Measurements from ENCODE around the gene HTR6. TPM values are rescaled to one million over a fixed set of nuclear protein-coding genes. Genes with fewer than 3 reads are reported as not detected.

The HTR6 gene
- total RNA-seq, 2 experiments from 2014 or later, result not detected

DNA sequence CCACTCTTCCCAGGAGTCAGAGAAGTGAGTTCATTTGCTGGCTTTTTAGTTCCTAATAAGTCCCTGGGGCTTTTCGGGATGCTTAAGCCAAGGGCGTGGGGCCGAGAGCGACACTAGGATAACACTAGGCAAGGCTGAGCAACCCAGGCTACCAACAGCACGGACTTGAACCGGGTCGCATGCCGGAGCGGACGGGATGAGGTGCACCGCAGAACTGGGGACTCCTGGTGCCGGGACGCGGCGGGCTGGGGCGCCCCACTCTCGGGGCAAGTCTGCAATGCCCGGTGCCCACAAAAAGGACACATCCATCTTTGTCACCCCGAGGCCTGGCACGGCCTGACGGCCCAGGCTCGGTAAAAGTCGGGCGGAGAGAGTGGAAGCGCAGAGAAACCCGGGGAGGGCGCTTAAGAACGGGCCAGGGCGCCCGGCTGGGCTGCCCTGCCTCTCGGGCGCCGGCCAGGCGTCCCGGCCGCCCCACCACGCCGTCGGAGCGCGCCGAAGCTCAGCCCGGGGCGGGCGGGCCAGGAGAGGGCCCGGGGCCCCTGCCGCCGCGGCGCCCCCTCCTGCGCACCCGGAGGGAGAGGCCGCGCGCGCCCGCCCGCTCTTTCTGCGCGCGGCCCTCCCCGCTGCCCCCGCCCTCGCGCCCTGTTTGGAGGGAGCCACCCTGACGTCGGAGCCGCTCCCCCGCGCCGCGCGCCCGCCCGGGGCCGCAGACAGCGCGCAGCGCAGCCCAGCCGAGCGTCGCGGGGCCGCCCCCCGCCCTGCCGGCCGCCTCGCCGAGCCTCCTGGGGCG lies 20.9 kb upstream of the HTR6 start, which contains the start of gene NBL1:
Gene NBL1 (plus strand): TSS at position 710 of the 793 bp plus-strand sequence. CDS start 10,720 bp downstream, outside the sequence.
- intact Hi-C loops (cut with micrococcal nuclease; ENCODE audit: unreplicated experiment), result no loop called here
- no peak for TF ChIP-seq EZH2phosphoT487 (IDR thresholded peaks at IDR 0.05; ENCODE audit: borderline replicate concordance, low read depth, low read length)
- TF ChIP-seq, protein P1, sequence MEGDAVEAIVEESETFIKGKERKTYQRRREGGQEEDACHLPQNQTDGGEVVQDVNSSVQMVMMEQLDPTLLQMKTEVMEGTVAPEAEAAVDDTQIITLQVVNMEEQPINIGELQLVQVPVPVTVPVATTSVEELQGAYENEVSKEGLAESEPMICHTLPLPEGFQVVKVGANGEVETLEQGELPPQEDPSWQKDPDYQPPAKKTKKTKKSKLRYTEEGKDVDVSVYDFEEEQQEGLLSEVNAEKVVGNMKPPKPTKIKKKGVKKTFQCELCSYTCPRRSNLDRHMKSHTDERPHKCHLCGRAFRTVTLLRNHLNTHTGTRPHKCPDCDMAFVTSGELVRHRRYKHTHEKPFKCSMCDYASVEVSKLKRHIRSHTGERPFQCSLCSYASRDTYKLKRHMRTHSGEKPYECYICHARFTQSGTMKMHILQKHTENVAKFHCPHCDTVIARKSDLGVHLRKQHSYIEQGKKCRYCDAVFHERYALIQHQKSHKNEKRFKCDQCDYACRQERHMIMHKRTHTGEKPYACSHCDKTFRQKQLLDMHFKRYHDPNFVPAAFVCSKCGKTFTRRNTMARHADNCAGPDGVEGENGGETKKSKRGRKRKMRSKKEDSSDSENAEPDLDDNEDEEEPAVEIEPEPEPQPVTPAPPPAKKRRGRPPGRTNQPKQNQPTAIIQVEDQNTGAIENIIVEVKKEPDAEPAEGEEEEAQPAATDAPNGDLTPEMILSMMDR (conservative IDR thresholded peaks at IDR 0.05; ENCODE audit: low read length), result no peak
- no peak for DNase-seq (ENCODE audit: low spot score)
- Histone ChIP-seq H3K36me3 (ENCODE audit: insufficient read depth, low read length) (no peaks in the 10 kb centered on the region), H3K79me2 (ENCODE audit: insufficient read depth, low read depth, low read length) (no peaks in the 10 kb centered on the region), H4K20me1 (ENCODE audit: insufficient read depth, low read length) (no peaks in the 10 kb centered on the region), H3K9me3 (ENCODE audit: low read length) (no peaks in the 10 kb centered on the region), H3K4me1 (ENCODE audit: insufficient read depth, low read length, poor library complexity, severe bottlenecking) (no peaks in the 10 kb centered on the region), H3K4me2 (ENCODE audit: low read length) (peak within 1 kb of the TSS; percentile 44; the same call in 1 of the 2 replicates), H2AFZ (ENCODE audit: low read length) (no peak within 1 kb of the TSS), H3K4me3 (ENCODE audit: low read depth, low read length, poor library complexity, severe bottlenecking) (no peak within 1 kb of the TSS), H3K27ac (ENCODE audit: low read depth, low read length, poor library complexity, severe bottlenecking) (no peak within 1 kb of the TSS), H3K9me2 (ENCODE audit: insufficient read depth, low read length) (no peaks in the 10 kb centered on the region)
- CTCF ChIA-PET (ENCODE audit: unreplicated experiment), result no interaction called here
- BruUV-seq (replicated peaks), result no TSS peak
- POLR2A ChIA-PET, result no interaction called here

DNA sequence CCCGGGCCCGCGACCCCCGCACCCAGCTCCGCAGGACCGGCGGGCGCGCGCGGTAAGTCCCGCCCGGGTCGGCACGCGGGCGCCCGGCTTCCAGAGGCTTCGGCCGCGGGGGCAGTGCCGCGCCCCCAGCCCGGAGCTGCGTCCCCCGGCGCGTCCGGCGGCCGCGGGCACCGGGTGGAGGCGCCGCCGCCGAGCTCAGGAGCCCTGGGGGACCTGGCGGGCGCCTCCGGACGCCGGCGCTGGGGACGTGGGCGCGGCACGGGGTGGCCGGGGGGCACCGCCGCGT lies 20.3 kb upstream of the HTR6 start:
- no peak for DNase-seq (ENCODE audit: low spot score)
- Histone ChIP-seq H3K4me1 (ENCODE audit: insufficient read depth, low read length, poor library complexity, severe bottlenecking) (no peaks in the 10 kb centered on the region), H3K27ac (ENCODE audit: low read depth, low read length, poor library complexity, severe bottlenecking) (no peak overlapping the region), H2AFZ (ENCODE audit: low read length) (no peak overlapping the region), H3K9me3 (ENCODE audit: low read length) (no peaks in the 10 kb centered on the region), H3K4me3 (ENCODE audit: low read depth, low read length, poor library complexity, severe bottlenecking) (no peak overlapping the region), H3K4me2 (ENCODE audit: low read length) (peak overlapping the region; percentile 44; the same call in 1 of the 2 replicates), H4K20me1 (ENCODE audit: insufficient read depth, low read length) (no peaks in the 10 kb centered on the region), H3K36me3 (ENCODE audit: insufficient read depth, low read length) (no peaks in the 10 kb centered on the region), H3K9me2 (ENCODE audit: insufficient read depth, low read length) (no peaks in the 10 kb centered on the region), H3K79me2 (ENCODE audit: insufficient read depth, low read depth, low read length) (no peaks in the 10 kb centered on the region)
- POLR2A ChIA-PET, result no interaction called here
- BruUV-seq (replicated peaks), result no TSS peak
- TF ChIP-seq EZH2phosphoT487 (IDR thresholded peaks at IDR 0.05; ENCODE audit: borderline replicate concordance, low read depth, low read length), result no peak
- TF ChIP-seq, protein P1 (conservative IDR thresholded peaks at IDR 0.05; ENCODE audit: low read length), result no peak
- intact Hi-C loops (cut with micrococcal nuclease; ENCODE audit: unreplicated experiment), result no loop called here
- CTCF ChIA-PET (ENCODE audit: unreplicated experiment), result no interaction called here

DNA sequence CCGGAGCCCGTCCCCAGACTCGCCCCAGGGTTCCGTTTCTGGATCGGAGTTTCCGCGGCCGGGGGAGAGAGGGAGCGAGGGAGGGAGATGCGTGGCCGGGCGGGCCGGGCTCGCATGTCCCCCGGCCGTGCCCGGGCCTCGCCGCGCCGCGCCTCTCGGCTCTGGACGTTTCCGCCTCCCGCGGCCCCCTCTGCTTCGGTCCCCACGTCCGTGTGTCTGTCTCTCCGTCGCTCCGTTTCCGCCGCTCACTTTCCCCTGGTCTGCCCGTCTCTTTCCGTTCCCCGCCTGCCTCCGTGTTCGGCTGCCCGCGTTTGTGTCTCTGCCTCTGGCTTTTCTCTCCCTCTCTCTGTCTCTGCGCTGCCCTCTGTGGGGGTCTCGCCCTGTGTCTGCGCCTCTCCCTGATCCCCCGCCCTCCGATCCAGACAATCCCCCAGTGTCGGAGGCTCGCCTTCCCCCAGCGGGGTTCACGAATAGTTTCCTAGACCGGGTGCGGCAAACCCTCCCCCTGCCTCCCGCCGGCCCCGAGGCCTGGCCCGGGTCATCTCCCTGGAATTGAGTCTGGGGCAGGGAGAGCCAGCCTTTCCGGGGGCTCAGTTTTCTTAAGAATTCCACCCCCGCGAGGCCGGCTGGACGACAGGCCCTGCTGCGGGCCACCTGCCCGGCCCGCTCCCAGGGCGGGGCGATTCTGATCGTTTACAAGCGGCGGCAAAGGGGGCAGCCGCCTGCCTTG lies 19.8 kb upstream of the HTR6 start:
- intact Hi-C loops (cut with micrococcal nuclease; ENCODE audit: unreplicated experiment), result no loop called here
- no peaks in the 10 kb centered on the region for H3K4me1 ChIP-seq (ENCODE audit: insufficient read depth, low read length, poor library complexity, severe bottlenecking)
- no peak overlapping the region for H3K27ac ChIP-seq (ENCODE audit: low read depth, low read length, poor library complexity, severe bottlenecking)
- H4K20me1 ChIP-seq (ENCODE audit: insufficient read depth, low read length), result no peaks in the 10 kb centered on the region
- H3K9me2 ChIP-seq (ENCODE audit: insufficient read depth, low read length), result no peaks in the 10 kb centered on the region
- H3K4me3 ChIP-seq (ENCODE audit: low read depth, low read length, poor library complexity, severe bottlenecking), result no peak overlapping the region
- H3K36me3 ChIP-seq (ENCODE audit: insufficient read depth, low read length), result no peaks in the 10 kb centered on the region
- no peaks in the 10 kb centered on the region for H3K79me2 ChIP-seq (ENCODE audit: insufficient read depth, low read depth, low read length)
- DNase-seq (ENCODE audit: low spot score), result no peak
- no peaks in the 10 kb centered on the region for H3K9me3 ChIP-seq (ENCODE audit: low read length)
- 0 out of 2 replicates have a peak, but pooled peaks have one; percentile 87 for TF ChIP-seq EZH2phosphoT487 (IDR thresholded peaks at IDR 0.05; ENCODE audit: borderline replicate concordance, low read depth, low read length)
- TF ChIP-seq, protein P1 (conservative IDR thresholded peaks at IDR 0.05; ENCODE audit: low read length), result no peak
- BruUV-seq (replicated peaks), result no TSS peak
- ChIA-PET POLR2A (no interaction called here), CTCF (ENCODE audit: unreplicated experiment) (no interaction called here)
- H2AFZ ChIP-seq (ENCODE audit: low read length), result no peak overlapping the region
- peak overlapping the region; percentile 44; the same call in 1 of the 2 replicates for H3K4me2 ChIP-seq (ENCODE audit: low read length)

Measured in OCI-LY7 (cell line).